ENCODE data around the gene PTPRD.

GRCh38 chr9:8883321-8883720, 1729.5 kb downstream of the PTPRD start:
- TF ChIP-seq CTCF (IDR thresholded peaks at IDR 0.05 in 4 of 5, conservative IDR thresholded peaks at IDR 0.05 in 1 of 5) (no peak), POLR2A (IDR thresholded peaks at IDR 0.05) (no peak)
